ENCODE data around the gene SENP7.
"Not testable (repeated sequence)": the region's sequence is repeated elsewhere in the genome, so short reads cannot be mapped to it uniquely, and the experiment has no call there.

SENP7 gene

GRCh38 chr3:101512646-101513418, at the start of gene SENP7:
TSS of gene SENP7 (minus strand) at chr3:101513212. CDS start at chr3:101513130, 82 bp downstream.
- DNase-seq = peak; percentile 82 to 94 (median 85)

GRCh38 chr3:101561630-101562328, 48.8 kb upstream of the SENP7 start, which contains the start of gene TRMT10C:
TSS of gene TRMT10C (plus strand) at chr3:101561868. CDS start at chr3:101564782, 2,914 bp downstream.
- DNase-seq = peak; percentile 87 to 95 (median 93)

GRCh38 chr3:101556064-101556463, 43.1 kb upstream of the SENP7 start:
- DNase-seq = no peak

- not testable (repeated sequence) for DNase-seq
Measured at GRCh38 chr3:101553381-101553780, 40.4 kb upstream of the SENP7 start.

GRCh38 chr3:101551359-101552081, 38.5 kb upstream of the SENP7 start:
- DNase-seq = not testable (repeated sequence)

GRCh38 chr3:101549473-101549872, 36.5 kb upstream of the SENP7 start:
- DNase-seq = no peak

- DNase-seq = no peak
Measured at GRCh38 chr3:101548527-101549105, 35.6 kb upstream of the SENP7 start.

GRCh38 chr3:101544161-101544850, 31.3 kb upstream of the SENP7 start:
- no peak for DNase-seq

GRCh38 chr3:101542957-101543356, 29.9 kb upstream of the SENP7 start:
- no peak for DNase-seq

GRCh38 chr3:101536955-101537354, 23.9 kb upstream of the SENP7 start:
- not testable (repeated sequence) for DNase-seq

- DNase-seq = no peak
Measured at GRCh38 chr3:101536266-101536665, 23.3 kb upstream of the SENP7 start.

- DNase-seq = no peak
Measured at GRCh38 chr3:101535221-101535620, 22.2 kb upstream of the SENP7 start.

- no peak for DNase-seq
Measured at GRCh38 chr3:101533603-101533968, 20.6 kb upstream of the SENP7 start.

- no peak for DNase-seq
Measured at GRCh38 chr3:101532783-101533602, 20.0 kb upstream of the SENP7 start.

GRCh38 chr3:101531473-101532086, 18.6 kb upstream of the SENP7 start:
- no peak for DNase-seq

GRCh38 chr3:101530686-101531047, 17.7 kb upstream of the SENP7 start:
- DNase-seq = no peak

- DNase-seq = no peak
Measured at GRCh38 chr3:101529816-101530685, 17.0 kb upstream of the SENP7 start.

GRCh38 chr3:101527906-101528305, 14.9 kb upstream of the SENP7 start:
- no peak for DNase-seq

- DNase-seq = no peak
Measured at GRCh38 chr3:101527441-101527840, 14.4 kb upstream of the SENP7 start.

GRCh38 chr3:101521211-101521701, 8.2 kb upstream of the SENP7 start:
- peak in 1 of 3 experiments; percentile 22 for DNase-seq
